GM18520 (cell line): Measurements from ENCODE around the gene VSTM2B.
"Not testable (repeated sequence)": the region's sequence is repeated elsewhere in the genome, so short reads cannot be mapped to it uniquely, and the experiment has no call there.

ENCODE experiments used
- ATAC-seq: cut with Tn5 transposase; IDR thresholded peaks from one replicate; pipeline ENCODE4 v1.9.1; 2021; ENCODE audit not compliant: unreplicated experiment

VSTM2B gene

DNA sequence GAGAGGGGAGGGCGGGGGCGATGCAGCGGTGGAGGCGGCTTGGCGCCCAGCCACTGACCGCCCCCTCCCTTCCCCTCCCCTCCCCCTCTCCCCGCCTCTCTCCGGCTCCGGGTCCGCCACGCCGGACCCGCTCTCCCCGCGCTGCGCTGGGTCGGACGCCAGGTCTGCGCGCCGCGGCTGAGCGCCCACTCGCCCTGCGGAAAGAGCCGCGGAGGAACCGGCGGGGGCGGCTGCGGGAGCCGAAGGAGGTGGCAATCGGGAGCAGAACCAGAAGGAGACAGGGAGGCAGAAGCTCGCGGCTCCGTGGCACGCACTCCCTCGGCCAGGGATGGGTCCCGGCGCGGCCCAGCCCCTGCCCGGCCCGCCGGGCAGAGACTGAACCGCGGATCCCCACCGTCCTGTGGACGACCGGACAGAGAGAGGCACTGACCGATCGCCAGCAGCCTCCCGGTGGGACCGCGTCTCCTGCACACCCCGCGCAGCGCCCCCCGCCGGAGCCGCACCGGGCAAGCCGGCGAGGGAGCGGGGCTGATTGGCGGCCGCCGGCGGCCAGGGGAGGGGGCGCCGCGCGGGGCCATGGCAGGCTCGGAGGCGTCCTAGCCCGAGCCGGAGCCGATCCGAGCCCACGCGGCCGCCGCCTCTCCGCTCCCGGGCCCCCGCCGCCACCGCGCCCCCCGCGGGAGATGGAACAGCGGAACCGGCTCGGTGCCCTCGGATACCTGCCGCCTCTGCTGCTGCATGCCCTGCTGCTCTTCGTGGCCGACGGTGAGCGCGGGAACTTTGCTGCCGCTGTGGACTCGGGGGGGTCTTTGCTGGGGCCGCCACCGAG lies at the start of gene VSTM2B:
TSS of gene VSTM2B (plus strand) at position 94 of the 829 bp plus-strand sequence. CDS start at position 684, 590 bp downstream.
- ATAC-seq = no peak

DNA sequence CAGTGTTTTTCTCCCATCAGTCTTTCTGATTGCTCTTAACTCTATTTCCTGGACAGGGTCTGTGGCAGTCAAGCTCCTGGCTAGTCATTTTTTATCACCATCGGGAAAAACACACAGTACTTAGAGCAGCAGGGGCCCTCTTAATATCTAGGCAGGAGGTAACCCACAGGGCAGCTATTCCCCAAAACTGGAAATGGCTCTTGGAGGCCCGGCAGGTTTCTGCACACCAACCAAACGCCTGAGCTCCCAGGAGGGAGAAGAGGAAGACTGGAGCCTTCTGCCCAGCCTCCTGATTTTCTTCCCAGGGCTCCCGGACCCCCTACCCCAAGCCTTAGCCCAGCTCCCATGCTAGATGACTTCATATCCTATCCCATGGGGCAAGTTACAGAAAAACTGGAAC lies 49.3 kb upstream of the VSTM2B start:
- no peak for ATAC-seq

DNA sequence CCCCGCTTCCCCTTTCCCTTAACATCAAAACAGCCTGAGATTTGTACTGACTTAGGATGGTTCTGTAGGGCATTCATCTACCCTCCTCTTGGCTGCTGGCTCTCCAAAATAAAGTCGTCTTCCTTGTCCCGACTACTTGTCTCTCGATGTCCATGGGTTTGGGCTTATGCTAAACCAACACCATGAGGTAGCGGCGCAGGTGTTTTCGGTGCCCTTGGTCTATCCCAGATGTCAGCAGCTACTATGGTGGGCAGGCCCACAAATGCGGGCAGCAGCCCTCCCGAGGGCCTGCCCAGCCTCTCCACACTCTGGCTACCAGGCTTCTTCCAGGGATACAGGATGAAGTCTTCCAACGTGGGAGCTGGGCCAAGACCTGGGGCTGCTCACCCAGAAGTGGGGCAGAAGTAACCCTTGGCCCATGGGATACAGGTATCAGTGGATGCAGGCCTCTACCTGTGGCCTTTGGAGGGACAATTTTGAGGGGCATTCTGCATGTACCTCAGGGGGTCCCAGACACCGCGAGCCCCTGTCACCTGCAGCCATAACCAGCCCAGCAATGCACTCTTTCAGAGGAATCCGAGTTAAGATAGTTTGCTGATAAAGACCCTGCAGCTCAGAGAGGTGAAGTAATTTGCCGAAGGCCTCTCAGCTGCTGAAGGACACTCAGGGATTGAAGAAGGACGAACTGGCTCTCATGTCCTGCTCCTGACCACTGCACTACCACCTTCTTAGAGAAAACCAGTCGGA lies 47.8 kb upstream of the VSTM2B start:
- ATAC-seq = no peak

- ATAC-seq = no peak
Measured at GRCh38 chr19:29478578-29479565, 46.9 kb upstream of the VSTM2B start.

- ATAC-seq = no peak
Measured at GRCh38 chr19:29479941-29480340, 45.9 kb upstream of the VSTM2B start.

DNA sequence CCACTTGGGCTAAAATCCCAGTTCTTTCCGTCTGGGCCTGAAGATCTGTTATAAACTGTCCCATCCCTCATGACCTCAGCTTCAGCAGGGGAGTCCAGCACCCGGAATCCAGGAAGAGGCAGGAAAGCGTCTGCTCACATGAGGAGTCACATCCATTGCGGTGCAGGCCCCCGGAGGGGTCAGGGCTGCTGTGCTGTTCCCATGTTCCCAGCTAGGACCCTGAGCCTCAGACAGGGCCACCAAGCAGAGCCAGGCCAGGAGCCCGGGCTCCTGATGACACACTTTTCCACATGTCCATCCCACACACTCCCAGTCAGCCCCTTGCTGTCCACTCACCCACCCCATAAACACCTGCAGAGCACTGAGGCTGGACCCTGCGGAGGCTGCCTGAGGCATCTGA lies 45.3 kb upstream of the VSTM2B start:
- no peak for ATAC-seq

DNA sequence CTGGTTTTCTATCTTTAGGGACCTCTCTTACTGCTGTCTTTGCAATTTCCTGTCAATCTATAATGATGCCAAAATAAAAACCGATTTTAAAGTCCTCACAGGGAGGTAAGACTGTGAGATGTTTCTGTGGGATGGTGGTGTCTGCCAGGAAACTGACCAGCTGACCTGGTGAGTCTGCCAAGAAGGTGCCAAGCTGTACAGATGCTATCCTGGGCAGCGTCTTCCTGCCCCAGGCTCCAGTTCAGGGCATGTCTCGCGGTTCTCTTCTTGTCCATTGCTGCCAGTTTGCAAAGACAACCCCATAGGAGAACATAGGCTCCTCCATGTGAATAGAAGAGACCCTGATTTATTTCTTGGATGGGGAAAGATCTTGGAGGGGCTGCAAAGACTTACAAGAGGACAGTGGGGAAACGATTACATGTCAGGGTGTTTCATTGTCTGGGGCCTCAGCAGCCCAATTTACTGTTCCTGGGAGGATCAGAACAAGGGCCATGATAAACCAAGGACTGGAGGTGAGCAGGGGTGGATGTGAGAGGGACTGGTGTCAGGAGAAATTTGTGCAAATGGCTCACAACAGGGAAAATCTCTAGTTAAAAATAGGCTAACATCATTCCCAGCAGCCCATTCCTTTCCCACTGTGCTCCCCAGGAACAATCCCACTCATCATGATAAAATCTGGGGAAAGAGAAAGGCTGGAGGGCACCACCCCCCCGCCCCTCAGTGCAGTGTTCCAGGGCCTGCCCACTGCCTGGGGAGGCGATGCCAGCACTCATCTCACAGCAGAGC lies 42.7 kb upstream of the VSTM2B start:
- ATAC-seq = no peak

DNA sequence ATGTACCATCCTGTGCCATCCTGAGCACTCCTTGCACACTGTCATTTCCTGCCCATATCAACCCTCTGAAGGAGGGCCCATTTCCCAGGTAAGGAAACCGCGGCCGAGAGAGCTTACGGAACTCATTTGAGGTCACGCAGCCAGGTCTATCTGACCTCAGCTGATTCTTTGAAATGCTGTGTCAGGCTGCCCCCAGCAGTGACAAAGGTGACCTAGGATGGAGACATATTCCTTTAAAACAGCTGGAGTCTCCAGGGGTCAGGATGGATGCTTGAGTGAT lies 42.2 kb upstream of the VSTM2B start:
- ATAC-seq = no peak

DNA sequence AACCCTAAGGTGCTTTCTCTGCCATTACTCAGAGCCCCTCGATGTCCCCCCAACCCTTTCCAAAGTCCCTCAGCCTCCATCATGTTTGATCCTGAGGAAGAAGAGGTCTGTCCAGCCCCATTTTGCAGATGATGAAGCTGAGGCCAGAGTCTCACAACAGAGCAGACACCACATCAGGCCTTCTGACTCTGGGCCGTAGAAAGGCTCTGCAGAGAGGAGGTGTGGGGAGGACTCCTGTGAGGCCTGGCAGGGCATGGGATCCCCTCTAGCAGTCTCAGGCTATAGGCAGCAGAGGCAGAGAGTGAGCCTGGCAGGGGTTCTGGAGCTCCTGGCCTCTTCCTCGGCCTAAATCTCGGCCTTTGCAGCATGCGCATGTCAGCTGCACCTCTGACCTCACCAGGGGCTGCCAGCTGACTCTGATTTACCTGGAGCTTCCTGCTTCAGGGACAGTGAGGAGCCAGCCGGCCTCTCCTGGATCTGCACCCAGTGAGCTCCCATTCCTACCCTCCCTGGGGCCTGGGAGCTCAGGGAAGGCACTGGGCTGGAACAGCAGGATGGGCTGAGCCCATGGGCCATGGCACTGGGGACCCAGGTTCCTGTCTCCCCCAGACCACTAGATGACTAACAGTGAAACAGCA lies 41.7 kb upstream of the VSTM2B start:
- no peak for ATAC-seq

GRCh38 chr19:29484876-29485275 lies 40.9 kb upstream of the VSTM2B start:
- no peak for ATAC-seq

GRCh38 chr19:29485293-29485692 lies 40.5 kb upstream of the VSTM2B start:
- ATAC-seq = no peak

DNA sequence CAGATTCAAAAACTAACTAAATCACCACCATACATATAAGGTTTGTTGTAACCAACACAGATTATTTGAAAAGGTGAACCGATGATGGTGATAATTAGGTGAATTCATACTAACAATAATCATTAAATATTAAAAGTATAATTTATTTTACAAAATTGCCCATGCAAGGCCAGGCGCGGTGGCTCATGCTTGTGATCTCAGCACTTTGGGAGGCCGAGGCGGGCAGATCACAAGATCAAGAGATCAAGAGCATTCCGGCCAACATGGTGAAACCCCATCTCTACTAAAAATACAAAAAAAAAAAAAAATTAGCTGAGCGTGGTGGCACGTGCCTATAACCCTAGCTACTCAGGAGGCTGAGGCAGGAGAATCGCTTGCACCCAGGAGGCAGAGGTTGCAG lies 38.8 kb upstream of the VSTM2B start:
- not testable (repeated sequence) for ATAC-seq

DNA sequence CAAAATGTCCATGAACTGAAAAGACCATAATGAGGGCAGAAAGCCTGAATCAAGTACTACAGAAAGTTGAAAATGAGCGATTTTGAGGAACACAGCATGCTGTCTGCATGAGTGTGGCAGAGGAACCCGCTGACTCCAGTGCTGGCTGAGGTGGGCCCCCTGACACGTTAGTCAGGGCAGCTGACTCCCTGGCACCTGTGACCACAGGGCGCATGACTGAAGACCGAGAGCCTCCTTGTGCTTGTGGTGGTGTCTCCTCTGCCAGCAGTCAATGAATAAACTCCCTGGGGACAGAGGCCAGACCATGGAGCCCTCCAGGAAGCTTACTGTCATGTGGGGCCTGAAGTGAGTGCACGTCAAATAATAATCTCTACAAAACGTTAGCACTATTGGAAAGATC lies 38.4 kb upstream of the VSTM2B start:
- ATAC-seq = no peak

GRCh38 chr19:29488316-29488715 lies 37.5 kb upstream of the VSTM2B start:
- no peak for ATAC-seq

- ATAC-seq = no peak
Measured at GRCh38 chr19:29489172-29489951, 36.4 kb upstream of the VSTM2B start.

DNA sequence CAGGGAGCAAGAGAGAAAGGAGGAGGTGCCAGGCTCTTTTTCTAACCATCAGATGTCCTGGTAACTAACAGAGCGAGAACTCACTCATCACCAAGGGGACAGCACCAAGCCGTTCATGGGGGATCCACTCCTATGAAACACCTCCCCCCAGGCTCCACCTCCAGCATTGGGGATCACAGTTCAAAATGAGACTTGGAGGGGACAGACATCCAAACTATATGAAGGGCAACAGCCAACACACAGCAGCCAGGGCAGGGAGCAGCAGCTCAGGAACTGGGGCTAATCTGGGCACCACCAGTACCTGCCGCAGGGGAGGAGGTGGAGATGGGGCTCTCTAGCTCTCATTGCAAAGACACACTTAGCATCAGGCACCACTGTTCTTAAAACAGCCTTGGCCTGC lies 34.3 kb upstream of the VSTM2B start:
- ATAC-seq = no peak

GRCh38 chr19:29491995-29492577 lies 33.7 kb upstream of the VSTM2B start:
- ATAC-seq = no peak

- no peak for ATAC-seq
Measured at GRCh38 chr19:29492769-29493168, 33.0 kb upstream of the VSTM2B start.

GRCh38 chr19:29495091-29495490 lies 30.7 kb upstream of the VSTM2B start:
- no peak for ATAC-seq
